ENCODE results near the gene SLAIN1. TPM values are rescaled to one million over a fixed set of nuclear protein-coding genes. Genes with fewer than 3 reads are reported as not detected.

Gene SLAIN1
- polyA plus RNA-seq, 2 of the 4 experiments (the other 2 are of a cell fraction), result 0.43 to 3.6 TPM

Small RNAs within 50 kb of the gene (small RNA-seq; reads per million reads assigned to genes)
- gene MIR3665, result 0 reads per million in 6 experiments
- gene SPTLC1P5, result 0 reads per million in 6 experiments

Other genes with a start within 250 kb of the SLAIN1 start
- 1.0 and 1.4 TPM in 2 replicates for gene SCEL, start 162.0 kb upstream of the SLAIN1 start, polyA plus RNA-seq (2011; rRNA removed)
- gene SCEL, start 162.0 kb upstream of the SLAIN1 start, polyA plus RNA-seq (2017; fragmentation: RNase III; extraction: RNeasy Plus Mini Kit Qiagen cat#74134 plus additional on column Dnase treatment), result 0.06 to 0.17 TPM (median 0.17 TPM) in 3 replicates
- not detected in 2 replicates for gene EDNRB, start 221.1 kb downstream of the SLAIN1 start, polyA plus RNA-seq (2011; rRNA removed)
- not detected in 3 replicates for gene EDNRB, start 221.1 kb downstream of the SLAIN1 start, polyA plus RNA-seq (2017; fragmentation: RNase III; extraction: RNeasy Plus Mini Kit Qiagen cat#74134 plus additional on column Dnase treatment)

Data from A549 (cell line).